Cardiac fibroblast (primary cell): ENCODE data around the gene SPSB1.

ENCODE experiments used
- DNase-seq, 2 donors: peaks; one replicate each; pipeline versions ENCODE4 v3.0.0 to v3.0.0-alpha.2; 2010; ENCODE audit warnings: low read depth in 2 of 2
- H3K4me3 ChIP-seq, 2 donors: replicated peaks in 1 of 2; 1 replicate in 1 of 2; 2 replicates in 1 of 2; pipeline ENCODE4 v1.5.1; 2011; ENCODE audit warnings: low read depth in 2 of 2, low read length in 2 of 2, mild to moderate bottlenecking in 2 of 2, moderate library complexity in 1 of 2
- TF ChIP-seq, protein P1 (sequence below): IDR thresholded peaks from one replicate; pipeline ENCODE4 v1.5.1; 2011; ENCODE audit warnings: low read depth, mild to moderate bottlenecking, low read length, inconsistent platforms

The SPSB1 gene

DNA sequence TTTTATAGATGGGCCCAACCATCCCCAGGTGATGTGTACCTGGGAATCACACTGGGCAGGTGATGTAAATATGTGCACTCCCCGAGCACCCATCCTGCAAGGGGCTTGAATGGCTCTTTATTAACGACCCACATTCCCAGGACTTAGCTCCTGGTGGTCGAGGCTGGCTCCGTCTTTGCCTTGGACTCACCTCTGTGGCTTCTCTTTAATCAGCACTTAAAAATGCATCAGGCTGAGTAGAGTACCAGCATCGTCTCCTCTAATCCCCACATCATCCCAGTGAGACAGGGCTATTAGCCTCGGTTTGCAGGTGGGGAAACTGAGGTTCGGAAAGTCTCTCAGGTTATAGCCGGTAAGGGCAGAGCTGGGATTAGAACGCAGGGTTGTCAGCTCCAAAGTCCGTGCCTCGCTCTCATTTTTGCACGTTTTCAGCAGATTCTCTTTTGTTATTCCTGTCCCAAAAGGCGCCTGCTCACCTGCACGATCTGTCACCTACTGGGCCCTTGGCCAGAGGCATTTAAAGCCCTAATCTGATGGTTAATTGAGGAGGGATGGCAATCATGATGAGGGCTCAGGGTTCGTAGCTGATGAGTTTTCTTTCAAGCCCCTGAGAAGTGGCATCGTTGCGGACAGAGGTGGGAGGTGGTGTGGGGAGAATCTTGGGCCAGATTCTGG lies 29.4 kb downstream of the SPSB1 start:
- TF ChIP-seq, protein P1, sequence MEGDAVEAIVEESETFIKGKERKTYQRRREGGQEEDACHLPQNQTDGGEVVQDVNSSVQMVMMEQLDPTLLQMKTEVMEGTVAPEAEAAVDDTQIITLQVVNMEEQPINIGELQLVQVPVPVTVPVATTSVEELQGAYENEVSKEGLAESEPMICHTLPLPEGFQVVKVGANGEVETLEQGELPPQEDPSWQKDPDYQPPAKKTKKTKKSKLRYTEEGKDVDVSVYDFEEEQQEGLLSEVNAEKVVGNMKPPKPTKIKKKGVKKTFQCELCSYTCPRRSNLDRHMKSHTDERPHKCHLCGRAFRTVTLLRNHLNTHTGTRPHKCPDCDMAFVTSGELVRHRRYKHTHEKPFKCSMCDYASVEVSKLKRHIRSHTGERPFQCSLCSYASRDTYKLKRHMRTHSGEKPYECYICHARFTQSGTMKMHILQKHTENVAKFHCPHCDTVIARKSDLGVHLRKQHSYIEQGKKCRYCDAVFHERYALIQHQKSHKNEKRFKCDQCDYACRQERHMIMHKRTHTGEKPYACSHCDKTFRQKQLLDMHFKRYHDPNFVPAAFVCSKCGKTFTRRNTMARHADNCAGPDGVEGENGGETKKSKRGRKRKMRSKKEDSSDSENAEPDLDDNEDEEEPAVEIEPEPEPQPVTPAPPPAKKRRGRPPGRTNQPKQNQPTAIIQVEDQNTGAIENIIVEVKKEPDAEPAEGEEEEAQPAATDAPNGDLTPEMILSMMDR, result no peak
- no peak for DNase-seq
- no peak overlapping the region for H3K4me3 ChIP-seq

DNA sequence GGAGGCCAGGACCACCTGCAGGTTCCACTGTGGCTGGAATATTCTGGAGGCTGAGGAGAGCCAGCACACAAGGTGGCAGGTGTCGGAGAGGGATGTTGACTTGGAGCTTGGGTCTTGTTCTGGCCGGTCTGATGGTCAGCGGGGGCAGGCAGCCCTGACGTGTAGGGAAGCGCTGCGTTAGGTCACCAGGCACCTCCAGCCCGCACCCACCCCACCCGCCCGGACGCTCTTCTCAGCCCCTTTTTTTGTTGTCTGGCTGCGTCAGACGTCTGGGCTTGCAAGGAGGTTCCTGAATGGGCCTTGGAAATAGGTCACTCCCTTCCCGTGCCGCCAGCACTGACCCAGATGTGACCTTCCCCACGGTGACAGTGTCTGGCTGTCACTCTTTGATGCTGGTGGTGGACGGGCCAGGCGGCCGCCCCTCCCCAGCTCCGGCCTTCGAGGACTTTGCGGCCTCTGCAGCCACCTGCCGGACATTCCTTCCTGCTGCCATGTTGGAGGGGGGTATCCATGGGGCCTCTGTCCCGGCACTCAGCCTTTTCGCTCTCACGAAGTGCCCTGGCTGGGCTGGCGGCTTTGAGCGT lies 30.1 kb downstream of the SPSB1 start:
- TF ChIP-seq, protein P1, result no peak
- no peak for DNase-seq
- no peak overlapping the region for H3K4me3 ChIP-seq

DNA sequence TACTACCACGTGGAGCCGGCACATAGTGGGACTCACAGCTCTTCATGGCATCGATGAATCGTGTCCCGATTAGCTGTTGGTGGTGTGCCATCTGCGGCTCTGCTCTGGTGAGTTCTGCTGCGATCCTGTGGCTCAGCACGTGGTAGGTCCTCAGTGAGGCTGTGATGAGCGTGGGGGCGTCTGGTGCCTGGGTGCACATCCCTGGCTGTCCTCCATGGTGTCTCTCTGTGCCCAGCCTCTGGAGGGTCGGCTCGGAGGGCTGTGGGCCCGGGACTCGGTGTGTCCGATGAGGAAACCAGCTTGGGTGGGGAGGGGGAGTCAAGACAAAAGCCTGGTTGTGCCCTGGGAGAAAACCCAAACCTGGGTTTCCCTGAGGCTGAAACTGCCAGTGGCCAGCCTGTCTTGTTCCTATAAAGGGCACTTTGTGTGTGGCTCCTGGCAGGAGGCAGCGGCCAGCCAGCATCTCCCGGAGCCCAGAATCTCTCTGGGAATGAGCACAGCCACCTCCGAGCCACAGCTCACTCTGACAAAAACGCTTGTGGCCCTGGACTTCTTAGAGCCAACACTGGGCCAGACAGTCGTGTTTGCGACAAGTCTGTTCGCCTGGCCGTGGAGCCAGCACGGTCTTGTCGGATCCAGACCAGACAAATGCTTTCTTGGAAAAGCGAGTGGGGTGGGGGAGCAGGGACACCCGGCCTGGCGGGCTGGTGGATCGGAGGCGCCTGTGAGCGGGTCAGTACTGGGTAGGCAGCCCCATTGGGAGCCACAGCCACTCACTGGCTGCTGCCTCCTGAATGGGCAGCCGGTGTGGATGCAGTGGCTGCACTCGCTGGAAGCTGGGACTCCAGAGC lies 31.8 kb downstream of the SPSB1 start:
- DNase-seq, result no peak
- TF ChIP-seq, protein P1, result no peak
- no peak overlapping the region for H3K4me3 ChIP-seq

DNA sequence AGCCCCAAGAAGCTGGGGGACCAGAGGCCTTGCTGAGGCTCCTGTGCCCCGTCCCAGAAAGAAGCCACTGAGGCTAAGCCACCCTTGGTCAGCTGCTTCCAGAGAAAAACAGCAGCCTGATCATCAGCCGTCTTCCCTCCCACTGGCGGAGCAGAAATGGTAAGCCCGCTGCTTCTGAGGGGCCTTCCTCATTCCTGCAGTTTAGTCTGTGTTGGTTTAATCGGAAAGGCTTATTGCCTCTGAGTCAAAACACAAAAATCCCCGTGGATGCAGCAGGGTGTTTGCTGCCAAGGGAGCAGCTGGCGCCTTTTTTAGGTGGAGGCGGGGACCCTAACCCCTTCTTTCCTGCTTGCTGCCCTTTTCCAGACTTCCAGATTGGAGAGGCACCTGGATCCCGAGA lies 33.9 kb downstream of the SPSB1 start:
- TF ChIP-seq, protein P1, result no peak
- no peak overlapping the region for H3K4me3 ChIP-seq
- peak; percentile 43 to 68 for DNase-seq

DNA sequence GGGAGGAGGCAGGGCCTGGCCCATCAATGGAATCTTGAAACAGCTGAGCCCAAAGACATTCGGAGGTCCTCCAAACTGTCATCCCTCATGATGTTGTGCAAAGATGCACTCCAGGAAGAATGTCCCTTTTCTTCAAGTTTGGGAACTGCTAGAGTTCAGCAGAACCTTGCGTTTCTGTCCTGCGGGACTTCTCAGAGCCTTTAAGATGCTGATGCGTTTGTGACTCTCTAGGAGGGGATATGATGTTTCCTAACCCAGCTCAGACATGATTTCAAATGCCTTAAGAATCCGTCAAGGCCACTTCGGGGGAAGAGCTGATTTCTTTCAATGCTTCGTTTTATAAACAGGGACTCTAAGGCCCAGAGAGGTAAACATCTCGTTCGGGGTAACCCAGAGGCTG lies 35.5 kb downstream of the SPSB1 start:
- DNase-seq, result no peak
- no peak overlapping the region for H3K4me3 ChIP-seq
- TF ChIP-seq, protein P1, result no peak

DNA sequence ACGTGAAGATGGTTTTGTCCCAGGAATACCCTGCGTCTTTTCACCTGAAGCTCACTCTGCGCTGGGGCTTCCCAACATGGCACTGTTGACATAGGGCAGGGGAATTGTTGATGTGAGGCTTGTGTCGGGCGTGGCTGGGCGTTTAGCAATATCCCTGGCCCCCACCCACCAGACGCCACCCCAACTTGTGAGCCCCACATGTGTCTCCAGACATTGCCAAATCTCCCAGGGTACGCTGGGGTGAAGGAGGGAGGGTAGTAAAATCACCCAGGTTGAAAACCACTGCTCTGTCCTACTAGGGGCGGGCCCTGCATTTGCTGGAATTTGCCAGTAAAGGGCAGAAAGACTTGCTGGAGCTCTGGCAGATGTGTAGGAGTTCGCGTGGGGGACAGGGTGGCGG lies 36.0 kb downstream of the SPSB1 start:
- H3K4me3 ChIP-seq, result no peak overlapping the region
- TF ChIP-seq, protein P1, result no peak
- DNase-seq, result no peak
